Esophagus (tissue), 2 donors: ENCODE measurements around the gene XIAP. TPM values are rescaled to one million over a fixed set of nuclear protein-coding genes. Genes with fewer than 3 reads are reported as not detected.
"Not testable (repeated sequence)": the region's sequence is repeated elsewhere in the genome, so short reads cannot be mapped to it uniquely, and the experiment has no call there.

Experiments used
- H3K27ac ChIP-seq, 2 donors: one replicate each; pipeline ENCODE4 v1.5.1; 2013; ENCODE audit warnings: low read depth in 2 of 2, mild to moderate bottlenecking in 2 of 2, inconsistent platforms in 1 of 2, low read length in 1 of 2, moderate library complexity in 1 of 2
- H3K27me3 ChIP-seq, 2 donors: one replicate each; pipeline ENCODE4 v1.6.1; 2013; ENCODE audit warnings: low read length in 2 of 2, control low read depth in 1 of 2, mild to moderate bottlenecking in 1 of 2; ENCODE audit not compliant: insufficient read depth in 2 of 2, control insufficient read depth in 1 of 2
- H3K36me3 ChIP-seq, 2 donors: one replicate each; pipeline ENCODE4 v1.6.1; 2013; ENCODE audit warnings: low read length in 1 of 2; ENCODE audit not compliant: control insufficient read depth in 2 of 2, insufficient read depth in 2 of 2
- H3K4me1 ChIP-seq, 2 donors: one replicate each; pipeline ENCODE4 v1.6.1; 2013; ENCODE audit warnings: low read length in 1 of 2; ENCODE audit not compliant: control insufficient read depth in 2 of 2, insufficient read depth in 2 of 2
- H3K4me3 ChIP-seq, 2 donors: one replicate each; pipeline ENCODE4 v1.5.1; 2013; ENCODE audit warnings: low read length in 2 of 2, mild to moderate bottlenecking in 2 of 2, low read depth in 1 of 2, moderate library complexity in 1 of 2
- H3K9me3 ChIP-seq, 2 donors: one replicate each; pipeline ENCODE4 v1.6.1; 2013; ENCODE audit warnings: mild to moderate bottlenecking in 2 of 2, low read depth in 1 of 2, low read length in 1 of 2, moderate library complexity in 1 of 2; ENCODE audit not compliant: control insufficient read depth in 2 of 2, insufficient read depth in 1 of 2
- WGBS, 2 donors: extraction: QIAGEN DNeasy Blood & Tissue Kit; methylation state at CpG; one replicate each; pipeline ENCODE4 v1.1.7; 2013; 5-methylcytosine and 5-hydroxymethylcytosine counted together
- polyA plus RNA-seq, 2 donors: library from polyadenylated mRNA; stranded (reverse); fragments of 200-250 nt; gene quantifications; one replicate each; pipeline ENCODE4 v1.2.3, GENCODE V29; 2013
- donor health status: healthy with polysubstance abuse.
- donor health status: Bipolar disorder and iron deficiency.

XIAP gene
- 1 to 10 TPM; 8.0 to 8.7 TPM for polyA plus RNA-seq

- Histone ChIP-seq H3K4me3 (peak within 1 kb of the TSS; percentile 48 to 82), H3K36me3 (no peaks in the 10 kb centered on the region), H3K4me1 (no peaks in the 10 kb centered on the region), H3K9me3 (peaks cover 0 to 2% of the 10 kb centered on the region in 2 donors), H3K27ac (peak within 1 kb of the TSS; percentile 85 to 99), H3K27me3 (no peaks in the 10 kb centered on the region)
- WGBS, 2 donors = 0 to 31% methylated on average over 47 to 62 of the region's 62 CpGs
Measured at GRCh38 chrX:123859846-123860838, at the start of gene XIAP. XIAP (plus strand) TSS chrX:123860053; CDS start chrX:123885663, 25,610 bp downstream.

GRCh38 chrX:123814343-123814742 is 45.5 kb upstream of the XIAP start:
- H3K4me3 ChIP-seq = no peak overlapping the region
- H3K4me1 ChIP-seq = no peaks in the 10 kb centered on the region
- H3K27me3 ChIP-seq = no peaks in the 10 kb centered on the region
- WGBS, 2 donors = 68 to 75% methylated on average over 2 of the region's 2 CpGs
- peak overlapping the region in 1 of 2 donors; percentile 52 for H3K27ac ChIP-seq
- no peaks in the 10 kb centered on the region for H3K9me3 ChIP-seq
- no peaks in the 10 kb centered on the region for H3K36me3 ChIP-seq

GRCh38 chrX:123814934-123815394 is 44.9 kb upstream of the XIAP start:
- not testable (repeated sequence) for H3K4me3 ChIP-seq, H3K4me1 ChIP-seq, H3K9me3 ChIP-seq, H3K27me3 ChIP-seq, H3K36me3 ChIP-seq
- WGBS, 2 donors = 58 to 69% methylated on average over 11 of the region's 12 CpGs
- H3K27ac ChIP-seq = peak overlapping the region in 1 of 2 donors; percentile 52

GRCh38 chrX:123817288-123817894 is 42.5 kb upstream of the XIAP start:
- 72 to 75% methylated on average over 6 of the region's 6 CpGs for WGBS, 2 donors
- no peaks in the 10 kb centered on the region for H3K36me3 ChIP-seq
- H3K4me3 ChIP-seq = no peak overlapping the region
- H3K27ac ChIP-seq = no peak overlapping the region
- no peaks in the 10 kb centered on the region for H3K4me1 ChIP-seq
- no peaks in the 10 kb centered on the region for H3K27me3 ChIP-seq
- H3K9me3 ChIP-seq = no peaks in the 10 kb centered on the region

- Histone ChIP-seq H3K27ac (no peak overlapping the region), H3K36me3 (no peaks in the 10 kb centered on the region), H3K4me3 (no peak overlapping the region), H3K4me1 (no peaks in the 10 kb centered on the region), H3K27me3 (no peaks in the 10 kb centered on the region), H3K9me3 (no peaks in the 10 kb centered on the region)
Measured at GRCh38 chrX:123818243-123818642, 41.6 kb upstream of the XIAP start.

GRCh38 chrX:123822965-123823364 is 36.9 kb upstream of the XIAP start:
- Histone ChIP-seq H3K4me1 (no peaks in the 10 kb centered on the region), H3K4me3 (no peak overlapping the region), H3K27me3 (no peaks in the 10 kb centered on the region), H3K9me3 (no peaks in the 10 kb centered on the region), H3K36me3 (no peaks in the 10 kb centered on the region), H3K27ac (peak overlapping the region in 1 of 2 donors; percentile 63)
- WGBS, 2 donors = 49 to 53% methylated on average over 1 of the region's 1 CpG

GRCh38 chrX:123830309-123830708 is 29.5 kb upstream of the XIAP start:
- Histone ChIP-seq H3K36me3 (no peaks in the 10 kb centered on the region), H3K27ac (peak overlapping the region in 1 of 2 donors; percentile 29), H3K9me3 (no peaks in the 10 kb centered on the region), H3K4me3 (no peak overlapping the region), H3K27me3 (no peaks in the 10 kb centered on the region), H3K4me1 (no peaks in the 10 kb centered on the region)
- WGBS, 2 donors = 41 to 58% methylated on average over 5 to 6 of the region's 6 CpGs

GRCh38 chrX:123833387-123833786 is 26.5 kb upstream of the XIAP start:
- no peaks in the 10 kb centered on the region for H3K4me1 ChIP-seq
- H3K4me3 ChIP-seq = no peak overlapping the region
- H3K27ac ChIP-seq = peak overlapping the region in 1 of 2 donors; percentile 16
- H3K27me3 ChIP-seq = no peaks in the 10 kb centered on the region
- H3K9me3 ChIP-seq = no peaks in the 10 kb centered on the region
- no peaks in the 10 kb centered on the region for H3K36me3 ChIP-seq
- WGBS, 2 donors = 35 to 47% methylated on average over 7 of the region's 7 CpGs

- Histone ChIP-seq H3K9me3 (no peaks in the 10 kb centered on the region), H3K27ac (no peak overlapping the region), H3K36me3 (no peaks in the 10 kb centered on the region), H3K4me1 (no peaks in the 10 kb centered on the region), H3K27me3 (no peaks in the 10 kb centered on the region), H3K4me3 (no peak overlapping the region)
- WGBS, 2 donors = 36 to 48% methylated on average over 1 of the region's 1 CpG
Measured at GRCh38 chrX:123834116-123834515, 25.7 kb upstream of the XIAP start.
